A673 (cell line): ENCODE measurements around the gene BEST4. TPM values are rescaled to one million over a fixed set of nuclear protein-coding genes. Genes with fewer than 3 reads are reported as not detected.
"Not testable (repeated sequence)": the region's sequence is repeated elsewhere in the genome, so short reads cannot be mapped to it uniquely, and the experiment has no call there.

Experiments
- BruUV-seq: library from RNA; stranded (reverse); fragments of 400-500 nt; replicated peaks from 2 replicates; lab custom pipeline; 2021; lab: Mats Ljungman, UMichigan
- CTCF ChIA-PET: fragments of 300-600 bp; sonication (Branson Sonifier 250); formaldehyde crosslinking; loops from one replicate; lab custom pipeline; 2022; ENCODE audit warnings: antibody characterized with exemption; lab: Charles Lee
- POLR2A ChIA-PET: fragments of 300-600 bp; sonication (Branson Sonifier 250); formaldehyde crosslinking; loops from one replicate; lab custom pipeline; 2022; ENCODE audit warnings: antibody characterized with exemption; ENCODE audit not compliant: low non-redundant PET; lab: Charles Lee
- DNase-seq: peaks from one replicate; pipeline ENCODE4 v3.0.0-alpha.2; 2015; ENCODE audit warnings: low spot score
- H3K27ac ChIP-seq: fragments of 200-600 bp; sonication (generic); 2 replicates; pipeline ENCODE4 v1.5.1; 2016; ENCODE audit warnings: mixed run types, low read depth, mild to moderate bottlenecking, mixed read lengths, antibody characterized with exemption, low read length; ENCODE audit not compliant: poor library complexity, severe bottlenecking
- H3K27me3 ChIP-seq: fragments of 200-600 bp; sonication (generic); replicated peaks from 2 replicates; pipeline ENCODE4 v1.6.1; 2017; ENCODE audit warnings: mixed run types, low read depth, mild to moderate bottlenecking, mixed read lengths, antibody characterized with exemption, low read length; ENCODE audit not compliant: insufficient read depth, poor library complexity
- H3K36me3 ChIP-seq: fragments of 200-600 bp; sonication (generic); 2 replicates; pipeline ENCODE4 v1.6.1; 2016; ENCODE audit warnings: mixed run types, mild to moderate bottlenecking, mixed read lengths, antibody characterized with exemption, low read length; ENCODE audit not compliant: insufficient read depth, poor library complexity, severe bottlenecking
- H3K4me1 ChIP-seq: fragments of 200-600 bp; sonication (generic); 2 replicates; pipeline ENCODE4 v1.6.1; 2017; ENCODE audit warnings: mixed run types, mild to moderate bottlenecking, mixed read lengths, antibody characterized with exemption, low read length; ENCODE audit not compliant: insufficient read depth, poor library complexity, severe bottlenecking
- H3K4me3 ChIP-seq: fragments of 200-600 bp; sonication (generic); 2 replicates; pipeline ENCODE4 v1.5.1; 2016; ENCODE audit warnings: low read depth, mixed run types, mild to moderate bottlenecking, mixed read lengths, low read length; ENCODE audit not compliant: poor library complexity, severe bottlenecking
- H3K9me3 ChIP-seq: fragments of 200-600 bp; sonication (generic); 2 replicates; pipeline ENCODE4 v1.6.1; 2016; ENCODE audit warnings: mixed run types, low read depth, mild to moderate bottlenecking, mixed read lengths, antibody characterized with exemption, low read length; ENCODE audit not compliant: poor library complexity, severe bottlenecking
- EZH2 ChIP-seq: fragments of 200-600 bp; sonication (generic); IDR thresholded peaks from 2 replicates; pipeline ENCODE4 v1.6.1; 2017; ENCODE audit warnings: borderline replicate concordance, low read depth, mild to moderate bottlenecking, mixed read lengths, antibody characterized with exemption, low read length; ENCODE audit not compliant: poor library complexity, severe bottlenecking
- intact Hi-C: fragments of 100-400 bp; cut with micrococcal nuclease; formaldehyde crosslinking; loops from one replicate; pipeline ENCODE4 v1.10.0; 2022; ENCODE audit not compliant: unreplicated experiment
- total RNA-seq: library from RNA; stranded (reverse); gene quantifications from 2 replicates; pipeline ENCODE4 v1.2.3, GENCODE V29; 2021
- TF ChIP-seq, protein P1 (sequence below): fragments of 300-800, 200-600 bp; sonication (generic); conservative IDR thresholded peaks from 2 replicates; pipeline ENCODE4 v1.5.1; 2017; ENCODE audit warnings: low read depth, mild to moderate bottlenecking, antibody characterized with exemption, low read length, moderate library complexity, mixed read lengths

BEST4 gene
- total RNA-seq, 1 experiment from 2014 or later = not detected

DNA sequence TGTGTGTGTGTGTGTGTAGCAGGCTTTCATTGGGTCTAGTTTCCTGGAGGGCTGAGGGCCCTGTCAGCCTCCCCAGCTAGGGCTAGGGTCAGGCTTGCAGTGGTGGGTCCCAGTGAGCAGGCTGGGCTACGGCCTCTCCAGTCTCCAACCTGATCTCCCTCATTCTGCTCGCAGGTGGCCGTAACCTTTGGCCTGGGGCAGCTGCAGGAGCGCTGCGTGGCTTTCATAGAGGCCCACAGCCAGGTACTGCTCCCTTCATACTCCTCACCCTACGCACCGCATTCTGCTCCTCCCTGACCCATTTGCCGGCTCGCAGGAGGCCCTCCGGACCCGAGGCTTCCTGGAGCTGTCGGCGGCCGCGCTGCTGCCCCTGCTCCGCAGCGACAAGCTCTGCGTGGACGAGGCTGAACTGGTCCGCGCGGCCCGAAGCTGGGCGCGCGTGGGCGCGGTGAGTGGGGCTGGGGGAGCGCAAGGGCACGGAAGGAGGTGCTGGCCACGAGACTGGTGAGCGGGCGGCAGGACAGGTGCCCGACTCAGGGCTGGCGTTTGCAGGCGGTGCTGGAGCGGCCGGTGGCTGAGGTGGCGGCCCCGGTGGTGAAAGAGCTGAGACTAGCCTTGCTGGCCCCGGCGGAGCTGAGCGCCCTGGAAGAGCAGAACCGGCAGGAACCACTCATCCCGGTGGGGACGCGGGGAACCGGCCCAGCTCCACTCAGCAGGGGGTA, 25.0 kb upstream of the BEST4 start:
- H3K4me1 ChIP-seq = peaks cover 39% of the 10 kb centered on the region
- no peak for DNase-seq
- TF ChIP-seq, protein P1, sequence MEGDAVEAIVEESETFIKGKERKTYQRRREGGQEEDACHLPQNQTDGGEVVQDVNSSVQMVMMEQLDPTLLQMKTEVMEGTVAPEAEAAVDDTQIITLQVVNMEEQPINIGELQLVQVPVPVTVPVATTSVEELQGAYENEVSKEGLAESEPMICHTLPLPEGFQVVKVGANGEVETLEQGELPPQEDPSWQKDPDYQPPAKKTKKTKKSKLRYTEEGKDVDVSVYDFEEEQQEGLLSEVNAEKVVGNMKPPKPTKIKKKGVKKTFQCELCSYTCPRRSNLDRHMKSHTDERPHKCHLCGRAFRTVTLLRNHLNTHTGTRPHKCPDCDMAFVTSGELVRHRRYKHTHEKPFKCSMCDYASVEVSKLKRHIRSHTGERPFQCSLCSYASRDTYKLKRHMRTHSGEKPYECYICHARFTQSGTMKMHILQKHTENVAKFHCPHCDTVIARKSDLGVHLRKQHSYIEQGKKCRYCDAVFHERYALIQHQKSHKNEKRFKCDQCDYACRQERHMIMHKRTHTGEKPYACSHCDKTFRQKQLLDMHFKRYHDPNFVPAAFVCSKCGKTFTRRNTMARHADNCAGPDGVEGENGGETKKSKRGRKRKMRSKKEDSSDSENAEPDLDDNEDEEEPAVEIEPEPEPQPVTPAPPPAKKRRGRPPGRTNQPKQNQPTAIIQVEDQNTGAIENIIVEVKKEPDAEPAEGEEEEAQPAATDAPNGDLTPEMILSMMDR = no peak
- no peak for TF ChIP-seq EZH2
- ChIA-PET POLR2A (interaction anchor here (0.7 kb wide), 1 partner anchor 470 kb away, joined by 5 read pairs; no protein-coding TSS in a partner anchor), CTCF (no interaction called here)
- H3K27ac ChIP-seq = no peak overlapping the region
- H3K27me3 ChIP-seq = no peaks in the 10 kb centered on the region
- H3K9me3 ChIP-seq = no peaks in the 10 kb centered on the region
- no peaks in the 10 kb centered on the region for H3K36me3 ChIP-seq
- intact Hi-C loops = no loop called here
- no TSS peak for BruUV-seq
- no peak overlapping the region for H3K4me3 ChIP-seq

DNA sequence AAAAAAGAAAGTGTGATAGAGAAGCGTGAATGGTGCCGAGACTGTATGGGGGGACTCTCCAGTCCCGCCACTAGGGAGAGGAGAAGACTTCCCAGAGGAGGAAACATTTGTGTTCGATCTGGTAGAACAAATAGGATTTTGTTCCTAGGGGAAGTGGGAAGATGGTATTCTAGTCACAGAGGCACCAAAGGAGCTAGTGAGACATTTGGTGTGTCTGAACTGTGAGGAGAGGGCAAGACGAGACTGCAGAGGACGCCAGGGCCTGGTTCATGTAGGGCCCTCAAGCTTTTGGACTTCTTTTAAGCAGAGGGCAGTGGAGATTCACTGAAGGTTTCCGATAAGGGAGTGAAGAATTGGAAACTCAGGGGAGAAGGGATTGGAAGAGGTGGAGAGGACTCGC, 23.3 kb upstream of the BEST4 start:
- DNase-seq = peak; percentile 39
- H3K27ac ChIP-seq = peak overlapping the region; percentile 98
- H3K4me1 ChIP-seq = peaks cover 55% of the 10 kb centered on the region
- H3K27me3 ChIP-seq = no peaks in the 10 kb centered on the region
- H3K9me3 ChIP-seq = no peaks in the 10 kb centered on the region
- ChIA-PET CTCF (no interaction called here), POLR2A (interaction anchor here (0.6 to 1.0 kb wide), 2 partner anchors 8 to 11 kb away, joined by 3 to 5 read pairs; partner anchors contain the start of gene PLK3)
- BruUV-seq = no TSS peak
- H3K4me3 ChIP-seq = no peak overlapping the region
- intact Hi-C loops = no loop called here
- TF ChIP-seq EZH2 = no peak
- TF ChIP-seq, protein P1 = no peak
- H3K36me3 ChIP-seq = peaks cover 6% of the 10 kb centered on the region

DNA sequence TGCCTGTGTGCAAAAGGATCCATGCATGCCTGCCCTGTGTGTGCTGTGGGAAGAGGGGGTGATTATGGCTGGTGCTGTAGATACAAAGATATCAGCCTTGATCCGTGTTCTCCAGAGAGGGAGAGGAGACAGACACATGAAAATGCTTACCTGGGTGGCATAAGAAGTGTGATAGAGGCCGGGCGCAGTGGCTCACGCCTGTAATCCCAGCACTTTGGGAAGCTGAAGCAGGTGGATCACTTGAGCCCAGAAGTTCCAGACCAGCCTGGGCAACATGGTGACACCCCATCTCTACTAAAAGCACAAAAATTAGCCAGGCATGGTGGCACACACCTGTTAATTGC, 22.8 kb upstream of the BEST4 start:
- intact Hi-C loops, BruUV-seq: not testable (repeated sequence)
- POLR2A ChIA-PET = interaction anchor here (0.6 to 1.0 kb wide), 2 partner anchors 9 to 11 kb away, joined by 3 to 5 read pairs; partner anchors contain the start of gene PLK3

More for the DNA sequence above, 22.8 kb upstream of the BEST4 start:
- H3K36me3 ChIP-seq, H3K9me3 ChIP-seq, CTCF ChIA-PET, H3K4me3 ChIP-seq, H3K27me3 ChIP-seq, DNase-seq: not testable (repeated sequence)
- peak overlapping the region; percentile 98 for H3K27ac ChIP-seq
- peaks cover 55% of the 10 kb centered on the region for H3K4me1 ChIP-seq
